ENCODE results near the gene CADM4.

CADM4 gene

GRCh38 chr19:43628646-43629326 lies 10.9 kb downstream of the CADM4 start:
- Mint-ChIP-seq H3K36me3 (no peaks in the 10 kb centered on the region), H3K27ac (no peak overlapping the region), H3K4me1 (peaks cover 25% of the 10 kb centered on the region), H3K4me3 (no peak overlapping the region), H3K9me3 (no peaks in the 10 kb centered on the region)
- DNase-seq (ENCODE audit: low spot score in 2 of 2), result no peak
- no peak for ATAC-seq

- Mint-ChIP-seq H3K36me3 (no peaks in the 10 kb centered on the region), H3K4me3 (no peak overlapping the region), H3K27ac (no peak overlapping the region), H3K4me1 (peaks cover 27% of the 10 kb centered on the region), H3K9me3 (no peaks in the 10 kb centered on the region)
- DNase-seq (ENCODE audit: low spot score in 2 of 2) (no peak), ATAC-seq (no peak)
Measured at GRCh38 chr19:43626838-43627237, 12.8 kb downstream of the CADM4 start.

GRCh38 chr19:43625918-43626579 lies 13.6 kb downstream of the CADM4 start:
- Mint-ChIP-seq H3K27ac (no peak overlapping the region), H3K9me3 (no peaks in the 10 kb centered on the region), H3K4me1 (peaks cover 27% of the 10 kb centered on the region), H3K4me3 (no peak overlapping the region), H3K36me3 (no peaks in the 10 kb centered on the region)
- ATAC-seq (no peak), DNase-seq (ENCODE audit: low spot score in 2 of 2) (no peak)

- Mint-ChIP-seq H3K27ac (no peak overlapping the region), H3K36me3 (no peaks in the 10 kb centered on the region), H3K9me3 (no peaks in the 10 kb centered on the region), H3K4me1 (peaks cover 37% of the 10 kb centered on the region), H3K4me3 (no peak overlapping the region)
- peak; percentile 88 for ATAC-seq
- peak; percentile 71 to 89 for DNase-seq (ENCODE audit: low spot score in 2 of 2)
Measured at GRCh38 chr19:43624933-43625332, 14.7 kb downstream of the CADM4 start.

- DNase-seq (ENCODE audit: low spot score in 2 of 2) (no peak), ATAC-seq (no peak)
- Mint-ChIP-seq H3K4me1 (peaks cover 43% of the 10 kb centered on the region), H3K27ac (no peak overlapping the region), H3K36me3 (peaks cover 8% of the 10 kb centered on the region), H3K4me3 (no peak overlapping the region), H3K9me3 (no peaks in the 10 kb centered on the region)
Measured at GRCh38 chr19:43623889-43624670, 15.6 kb downstream of the CADM4 start.

GRCh38 chr19:43622956-43623355 lies 16.7 kb downstream of the CADM4 start:
- H3K27ac Mint-ChIP-seq, result no peak overlapping the region
- no peak overlapping the region for H3K4me3 Mint-ChIP-seq
- peaks cover 43% of the 10 kb centered on the region for H3K4me1 Mint-ChIP-seq
- DNase-seq (ENCODE audit: low spot score in 2 of 2) (no peak), ATAC-seq (no peak)
- H3K36me3 Mint-ChIP-seq, result peaks cover 11% of the 10 kb centered on the region
- no peaks in the 10 kb centered on the region for H3K9me3 Mint-ChIP-seq

- Mint-ChIP-seq H3K36me3 (peaks cover 11% of the 10 kb centered on the region), H3K9me3 (no peaks in the 10 kb centered on the region), H3K4me1 (peaks cover 43% of the 10 kb centered on the region), H3K27ac (no peak overlapping the region), H3K4me3 (no peak overlapping the region)
- no peak for DNase-seq (ENCODE audit: low spot score in 2 of 2)
- no peak for ATAC-seq
Measured at GRCh38 chr19:43622070-43622469, 17.6 kb downstream of the CADM4 start.

GRCh38 chr19:43620061-43621001 lies 19.3 kb downstream of the CADM4 start:
- H3K4me1 Mint-ChIP-seq, result peaks cover 37% of the 10 kb centered on the region
- peak; percentile 71 to 91 for DNase-seq (ENCODE audit: low spot score in 2 of 2)
- no peak for ATAC-seq
- no peaks in the 10 kb centered on the region for H3K9me3 Mint-ChIP-seq
- peak overlapping the region; percentile 98 for H3K27ac Mint-ChIP-seq
- peak overlapping the region; percentile 95 for H3K4me3 Mint-ChIP-seq
- H3K36me3 Mint-ChIP-seq, result peaks cover 11% of the 10 kb centered on the region

- DNase-seq (ENCODE audit: low spot score in 2 of 2), result peak; percentile 88 to 93
- Mint-ChIP-seq H3K27ac (peak within 1 kb of the TSS; percentile 98), H3K4me3 (peak within 1 kb of the TSS; percentile 95), H3K4me1 (peaks cover 31% of the 10 kb centered on the region), H3K36me3 (peaks cover 11% of the 10 kb centered on the region), H3K9me3 (no peaks in the 10 kb centered on the region)
- ATAC-seq, result peak; percentile 93
Measured at GRCh38 chr19:43619262-43620060, 20.2 kb downstream of the CADM4 start, which contains the start of gene ZNF428. TSS of gene ZNF428 (minus strand) at chr19:43619629. CDS start at chr19:43614304, 5,325 bp downstream.

GRCh38 chr19:43618921-43619261 lies 20.8 kb downstream of the CADM4 start:
- H3K4me1 Mint-ChIP-seq, result peaks cover 25% of the 10 kb centered on the region
- peak; percentile 64 for ATAC-seq

GRCh38 chr19:43616954-43617353 lies 22.7 kb downstream of the CADM4 start:
- peaks cover 21% of the 10 kb centered on the region for H3K36me3 Mint-ChIP-seq
- DNase-seq (ENCODE audit: low spot score in 2 of 2) (no peak), ATAC-seq (no peak)
- no peaks in the 10 kb centered on the region for H3K9me3 Mint-ChIP-seq
- no peak overlapping the region for H3K27ac Mint-ChIP-seq
- no peak overlapping the region for H3K4me3 Mint-ChIP-seq
- peaks cover 41% of the 10 kb centered on the region for H3K4me1 Mint-ChIP-seq

More at GRCh38 chr19:43618921-43619261, 20.8 kb downstream of the CADM4 start:
- peaks cover 11% of the 10 kb centered on the region for H3K36me3 Mint-ChIP-seq
- no peak for DNase-seq (ENCODE audit: low spot score in 2 of 2)
- peak overlapping the region; percentile 95 for H3K4me3 Mint-ChIP-seq
- H3K9me3 Mint-ChIP-seq, result no peaks in the 10 kb centered on the region
- peak overlapping the region; percentile 98 for H3K27ac Mint-ChIP-seq

- no peak for DNase-seq (ENCODE audit: low spot score in 2 of 2)
- Mint-ChIP-seq H3K36me3 (peaks cover 23% of the 10 kb centered on the region), H3K9me3 (no peaks in the 10 kb centered on the region), H3K4me3 (no peak overlapping the region), H3K4me1 (peaks cover 46% of the 10 kb centered on the region), H3K27ac (no peak overlapping the region)
- ATAC-seq, result no peak
Measured at GRCh38 chr19:43616306-43616705, 23.3 kb downstream of the CADM4 start.

- peak overlapping the region; percentile 89 for H3K27ac Mint-ChIP-seq
- ATAC-seq, result no peak
- H3K4me1 Mint-ChIP-seq, result peaks cover 44% of the 10 kb centered on the region
- H3K36me3 Mint-ChIP-seq, result peaks cover 18% of the 10 kb centered on the region
- no peak overlapping the region for H3K4me3 Mint-ChIP-seq
- H3K9me3 Mint-ChIP-seq, result no peaks in the 10 kb centered on the region
- no peak for DNase-seq (ENCODE audit: low spot score in 2 of 2)
Measured at GRCh38 chr19:43612374-43612773, 27.3 kb downstream of the CADM4 start.

GRCh38 chr19:43611788-43612187 lies 27.9 kb downstream of the CADM4 start, which contains the start of gene SRRM5:
TSS of gene SRRM5 (plus strand) at chr19:43612088. CDS start at chr19:43612122, 34 bp downstream.
- ATAC-seq (no peak), DNase-seq (ENCODE audit: low spot score in 2 of 2) (no peak)
- H3K27ac Mint-ChIP-seq, result peak within 1 kb of the TSS; percentile 89
- H3K9me3 Mint-ChIP-seq, result no peaks in the 10 kb centered on the region
- peaks cover 18% of the 10 kb centered on the region for H3K36me3 Mint-ChIP-seq
- H3K4me1 Mint-ChIP-seq, result peaks cover 44% of the 10 kb centered on the region
- H3K4me3 Mint-ChIP-seq, result no peak within 1 kb of the TSS

All from stimulated activated effector memory CD8-positive, alpha-beta T cell treated with anti-CD3 and anti-CD28 coated beads, Interleukin-12 subunit alpha, Interleukin-12 subunit beta, amount 100 ng/mL, for 72 hours (primary cell).